ENCODE data around the gene TTR.

Gene TTR

DNA sequence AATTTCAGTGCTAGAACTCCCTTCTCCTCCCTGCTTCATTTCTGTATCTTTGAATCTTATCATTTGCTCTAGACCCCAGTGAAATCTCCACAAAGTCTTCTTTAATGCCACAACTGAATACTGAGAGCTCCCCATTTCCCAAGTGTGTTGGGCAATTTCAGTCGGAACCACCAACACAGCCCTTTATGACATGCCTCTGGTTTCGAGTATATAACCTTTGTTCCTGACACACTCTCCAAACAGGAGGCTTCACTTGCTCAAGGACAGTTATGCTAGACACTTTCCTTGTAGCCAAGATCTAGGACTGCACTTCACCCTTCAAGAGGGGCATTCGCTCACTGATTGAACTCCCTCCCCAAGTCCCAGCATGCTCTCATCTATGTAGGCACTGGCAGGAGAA, 18.6 kb upstream of the TTR start:
- no peak overlapping the region for H3K4me2 ChIP-seq (ENCODE audit: low read depth, low read length, poor library complexity, severe bottlenecking)
- H3K4me1 ChIP-seq (ENCODE audit: insufficient read depth, low read length, poor library complexity, severe bottlenecking): no peaks in the 10 kb centered on the region
- TF ChIP-seq, protein P1, sequence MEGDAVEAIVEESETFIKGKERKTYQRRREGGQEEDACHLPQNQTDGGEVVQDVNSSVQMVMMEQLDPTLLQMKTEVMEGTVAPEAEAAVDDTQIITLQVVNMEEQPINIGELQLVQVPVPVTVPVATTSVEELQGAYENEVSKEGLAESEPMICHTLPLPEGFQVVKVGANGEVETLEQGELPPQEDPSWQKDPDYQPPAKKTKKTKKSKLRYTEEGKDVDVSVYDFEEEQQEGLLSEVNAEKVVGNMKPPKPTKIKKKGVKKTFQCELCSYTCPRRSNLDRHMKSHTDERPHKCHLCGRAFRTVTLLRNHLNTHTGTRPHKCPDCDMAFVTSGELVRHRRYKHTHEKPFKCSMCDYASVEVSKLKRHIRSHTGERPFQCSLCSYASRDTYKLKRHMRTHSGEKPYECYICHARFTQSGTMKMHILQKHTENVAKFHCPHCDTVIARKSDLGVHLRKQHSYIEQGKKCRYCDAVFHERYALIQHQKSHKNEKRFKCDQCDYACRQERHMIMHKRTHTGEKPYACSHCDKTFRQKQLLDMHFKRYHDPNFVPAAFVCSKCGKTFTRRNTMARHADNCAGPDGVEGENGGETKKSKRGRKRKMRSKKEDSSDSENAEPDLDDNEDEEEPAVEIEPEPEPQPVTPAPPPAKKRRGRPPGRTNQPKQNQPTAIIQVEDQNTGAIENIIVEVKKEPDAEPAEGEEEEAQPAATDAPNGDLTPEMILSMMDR (conservative IDR thresholded peaks at IDR 0.05; ENCODE audit: low read length): no peak
- no peak for TF ChIP-seq EZH2phosphoT487 (IDR thresholded peaks at IDR 0.05; ENCODE audit: borderline replicate concordance)
- no peaks in the 10 kb centered on the region for H3K27me3 ChIP-seq (ENCODE audit: insufficient read depth, low read length, poor library complexity, severe bottlenecking)
- H3K36me3 ChIP-seq (ENCODE audit: insufficient read depth, low read length): no peaks in the 10 kb centered on the region
- no peak overlapping the region for H2AFZ ChIP-seq (ENCODE audit: low read length)
- no peak overlapping the region for H3K9ac ChIP-seq (ENCODE audit: low read depth, low read length, poor library complexity, severe bottlenecking)
- no peak overlapping the region for H3K4me3 ChIP-seq (ENCODE audit: low read length, poor library complexity, severe bottlenecking)
- no peaks in the 10 kb centered on the region for H3K9me2 ChIP-seq (replicated peaks; ENCODE audit: low read depth, low read length)
- H3K79me2 ChIP-seq (ENCODE audit: insufficient read depth, low read length): no peaks in the 10 kb centered on the region
- H4K20me1 ChIP-seq (ENCODE audit: insufficient read depth, low read length, poor library complexity, severe bottlenecking): no peaks in the 10 kb centered on the region
- no peaks in the 10 kb centered on the region for H3K9me3 ChIP-seq (ENCODE audit: insufficient read depth, low read depth, low read length)
- H3F3A ChIP-seq (ENCODE audit: low read depth): no peaks in the 10 kb centered on the region

DNA sequence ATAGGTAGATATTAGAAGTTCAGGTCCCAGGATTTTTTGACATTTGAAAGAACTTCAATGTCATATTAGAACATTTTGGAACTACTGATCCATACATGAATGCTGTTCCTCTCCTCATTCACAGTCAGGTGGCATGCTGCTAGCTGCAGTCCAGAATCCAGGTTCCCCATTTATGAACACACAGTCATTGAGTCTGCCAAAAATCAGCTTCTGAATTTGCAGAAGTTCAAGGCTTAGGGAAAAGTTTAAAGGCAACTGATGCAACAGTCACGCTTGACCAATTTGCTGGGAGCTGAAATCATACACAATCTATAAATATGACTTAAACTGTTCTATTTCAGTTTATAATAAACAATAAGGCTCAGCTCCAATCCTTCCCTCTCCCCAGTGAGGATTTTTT, 17.3 kb upstream of the TTR start:
- TF ChIP-seq, protein P1 (conservative IDR thresholded peaks at IDR 0.05; ENCODE audit: low read length): no peak
- no peak for TF ChIP-seq EZH2phosphoT487 (IDR thresholded peaks at IDR 0.05; ENCODE audit: borderline replicate concordance)
- H3K4me2 ChIP-seq (ENCODE audit: low read depth, low read length, poor library complexity, severe bottlenecking): no peak overlapping the region
- H3K9ac ChIP-seq (ENCODE audit: low read depth, low read length, poor library complexity, severe bottlenecking): no peak overlapping the region
- H3K27me3 ChIP-seq (ENCODE audit: insufficient read depth, low read length, poor library complexity, severe bottlenecking): no peaks in the 10 kb centered on the region
- H3K36me3 ChIP-seq (ENCODE audit: insufficient read depth, low read length): no peaks in the 10 kb centered on the region
- H3K79me2 ChIP-seq (ENCODE audit: insufficient read depth, low read length): no peaks in the 10 kb centered on the region
- no peaks in the 10 kb centered on the region for H3F3A ChIP-seq (ENCODE audit: low read depth)
- no peak overlapping the region for H3K4me3 ChIP-seq (ENCODE audit: low read length, poor library complexity, severe bottlenecking)
- no peaks in the 10 kb centered on the region for H4K20me1 ChIP-seq (ENCODE audit: insufficient read depth, low read length, poor library complexity, severe bottlenecking)
- H3K9me3 ChIP-seq (ENCODE audit: insufficient read depth, low read depth, low read length): no peaks in the 10 kb centered on the region
- H3K9me2 ChIP-seq (replicated peaks; ENCODE audit: low read depth, low read length): no peaks in the 10 kb centered on the region
- H3K4me1 ChIP-seq (ENCODE audit: insufficient read depth, low read length, poor library complexity, severe bottlenecking): no peaks in the 10 kb centered on the region
- no peak overlapping the region for H2AFZ ChIP-seq (ENCODE audit: low read length)

DNA sequence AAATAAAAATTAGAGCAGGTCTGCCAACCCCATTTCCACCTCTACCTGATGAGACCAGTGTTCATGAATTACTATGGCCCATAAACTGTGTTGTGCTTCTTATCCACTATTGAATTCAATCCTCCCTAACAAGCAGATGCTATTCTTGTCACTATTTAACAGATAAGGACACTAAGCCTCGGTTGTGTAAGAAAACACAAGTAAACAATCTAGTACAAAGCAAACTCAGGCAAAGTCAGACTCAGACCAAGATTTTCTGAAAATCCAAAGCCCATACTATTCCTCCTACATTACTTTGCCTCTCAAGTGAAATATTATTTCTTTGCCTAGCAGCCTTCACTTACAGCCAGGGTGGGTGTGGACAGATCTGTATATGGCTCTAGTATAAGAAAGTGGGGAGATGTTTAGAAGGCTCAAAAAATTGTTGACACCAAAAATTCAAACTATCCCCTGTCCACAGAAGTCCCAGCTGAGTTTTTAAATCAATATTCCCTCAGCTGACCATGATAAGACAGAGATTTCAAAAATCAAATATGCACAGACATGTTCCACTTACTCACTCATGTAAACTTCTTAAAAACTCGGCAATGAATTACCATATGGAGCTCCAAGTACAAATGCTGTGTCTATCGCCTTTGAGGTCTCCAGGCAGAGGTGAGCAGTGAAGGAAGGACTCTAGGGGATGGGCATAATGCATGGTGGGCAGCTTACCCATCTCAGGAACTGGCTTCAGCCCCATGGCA, 16.0 kb upstream of the TTR start:
- no peaks in the 10 kb centered on the region for H3K9me2 ChIP-seq (replicated peaks; ENCODE audit: low read depth, low read length)
- H3K4me2 ChIP-seq (ENCODE audit: low read depth, low read length, poor library complexity, severe bottlenecking): no peak overlapping the region
- H3K4me3 ChIP-seq (ENCODE audit: low read length, poor library complexity, severe bottlenecking): no peak overlapping the region
- H3K79me2 ChIP-seq (ENCODE audit: insufficient read depth, low read length): no peaks in the 10 kb centered on the region
- no peaks in the 10 kb centered on the region for H3F3A ChIP-seq (ENCODE audit: low read depth)
- H3K36me3 ChIP-seq (ENCODE audit: insufficient read depth, low read length): no peaks in the 10 kb centered on the region
- H3K4me1 ChIP-seq (ENCODE audit: insufficient read depth, low read length, poor library complexity, severe bottlenecking): no peaks in the 10 kb centered on the region
- no peaks in the 10 kb centered on the region for H3K27me3 ChIP-seq (ENCODE audit: insufficient read depth, low read length, poor library complexity, severe bottlenecking)
- H2AFZ ChIP-seq (ENCODE audit: low read length): no peak overlapping the region
- no peak overlapping the region for H3K9ac ChIP-seq (ENCODE audit: low read depth, low read length, poor library complexity, severe bottlenecking)
- no peak for TF ChIP-seq EZH2phosphoT487 (IDR thresholded peaks at IDR 0.05; ENCODE audit: borderline replicate concordance)
- TF ChIP-seq, protein P1 (conservative IDR thresholded peaks at IDR 0.05; ENCODE audit: low read length): no peak
- H3K9me3 ChIP-seq (ENCODE audit: insufficient read depth, low read depth, low read length): no peaks in the 10 kb centered on the region
- H4K20me1 ChIP-seq (ENCODE audit: insufficient read depth, low read length, poor library complexity, severe bottlenecking): no peaks in the 10 kb centered on the region

Data from Loucy (cell line).